Astrocyte of the spinal cord (primary cell): ENCODE data around the gene CHMP6.

Source experiments
- DNase-seq: peaks from one replicate; pipeline ENCODE4 v3.0.0; 2011; ENCODE audit warnings: low read depth, low spot score
- H3K4me3 ChIP-seq: 2 replicates; pipeline ENCODE4 v1.5.1; 2011; ENCODE audit warnings: low read depth, mild to moderate bottlenecking, low read length, moderate library complexity
- in situ Hi-C: cut with HindIII; loops from 2 replicates; pipeline ENCODE4 v1.10.0; 2017; ENCODE audit warnings: low sequenced_read_pairs
- TF ChIP-seq, protein P1 (sequence below): IDR thresholded peaks from 2 replicates; pipeline ENCODE4 v1.5.1; 2012; ENCODE audit warnings: low read depth, mild to moderate bottlenecking, low read length, inconsistent platforms

CHMP6 gene

DNA sequence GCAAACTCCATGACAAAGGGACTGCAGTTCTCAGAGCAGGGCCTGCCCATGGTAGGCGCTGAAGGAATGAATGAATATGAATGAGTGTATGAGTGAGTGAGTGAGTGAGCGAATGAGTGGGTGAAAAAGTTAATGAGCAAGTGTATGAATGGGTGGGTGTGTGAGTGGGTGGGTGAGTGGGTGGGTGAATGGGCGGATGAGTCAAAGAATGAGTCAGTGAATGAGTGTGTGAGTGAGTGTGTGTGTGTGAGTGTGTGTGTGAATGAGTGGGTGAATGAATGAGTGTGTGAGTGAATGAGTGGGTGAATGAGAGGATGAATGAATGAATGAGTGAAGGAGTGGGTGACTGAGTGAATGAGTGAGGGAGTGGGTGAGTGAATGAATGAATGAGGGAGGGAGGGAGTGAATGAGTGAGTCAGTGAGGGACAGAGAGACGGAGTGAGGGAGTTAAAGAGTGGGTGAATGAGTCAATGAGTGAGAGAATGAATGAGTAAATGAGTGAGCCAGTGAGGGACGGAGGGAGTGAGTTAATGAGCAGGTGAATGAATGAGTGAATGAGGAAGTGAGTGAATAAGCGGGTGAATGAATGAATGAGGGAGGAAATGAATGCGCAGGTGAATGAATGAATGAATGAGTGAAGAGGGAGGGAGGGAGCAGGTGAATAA, 11.1 kb upstream of the CHMP6 start:
- in situ Hi-C loops, result no loop called here
- peak; percentile 10 for DNase-seq
- H3K4me3 ChIP-seq, result no peak overlapping the region
- TF ChIP-seq, protein P1, sequence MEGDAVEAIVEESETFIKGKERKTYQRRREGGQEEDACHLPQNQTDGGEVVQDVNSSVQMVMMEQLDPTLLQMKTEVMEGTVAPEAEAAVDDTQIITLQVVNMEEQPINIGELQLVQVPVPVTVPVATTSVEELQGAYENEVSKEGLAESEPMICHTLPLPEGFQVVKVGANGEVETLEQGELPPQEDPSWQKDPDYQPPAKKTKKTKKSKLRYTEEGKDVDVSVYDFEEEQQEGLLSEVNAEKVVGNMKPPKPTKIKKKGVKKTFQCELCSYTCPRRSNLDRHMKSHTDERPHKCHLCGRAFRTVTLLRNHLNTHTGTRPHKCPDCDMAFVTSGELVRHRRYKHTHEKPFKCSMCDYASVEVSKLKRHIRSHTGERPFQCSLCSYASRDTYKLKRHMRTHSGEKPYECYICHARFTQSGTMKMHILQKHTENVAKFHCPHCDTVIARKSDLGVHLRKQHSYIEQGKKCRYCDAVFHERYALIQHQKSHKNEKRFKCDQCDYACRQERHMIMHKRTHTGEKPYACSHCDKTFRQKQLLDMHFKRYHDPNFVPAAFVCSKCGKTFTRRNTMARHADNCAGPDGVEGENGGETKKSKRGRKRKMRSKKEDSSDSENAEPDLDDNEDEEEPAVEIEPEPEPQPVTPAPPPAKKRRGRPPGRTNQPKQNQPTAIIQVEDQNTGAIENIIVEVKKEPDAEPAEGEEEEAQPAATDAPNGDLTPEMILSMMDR, result no peak

DNA sequence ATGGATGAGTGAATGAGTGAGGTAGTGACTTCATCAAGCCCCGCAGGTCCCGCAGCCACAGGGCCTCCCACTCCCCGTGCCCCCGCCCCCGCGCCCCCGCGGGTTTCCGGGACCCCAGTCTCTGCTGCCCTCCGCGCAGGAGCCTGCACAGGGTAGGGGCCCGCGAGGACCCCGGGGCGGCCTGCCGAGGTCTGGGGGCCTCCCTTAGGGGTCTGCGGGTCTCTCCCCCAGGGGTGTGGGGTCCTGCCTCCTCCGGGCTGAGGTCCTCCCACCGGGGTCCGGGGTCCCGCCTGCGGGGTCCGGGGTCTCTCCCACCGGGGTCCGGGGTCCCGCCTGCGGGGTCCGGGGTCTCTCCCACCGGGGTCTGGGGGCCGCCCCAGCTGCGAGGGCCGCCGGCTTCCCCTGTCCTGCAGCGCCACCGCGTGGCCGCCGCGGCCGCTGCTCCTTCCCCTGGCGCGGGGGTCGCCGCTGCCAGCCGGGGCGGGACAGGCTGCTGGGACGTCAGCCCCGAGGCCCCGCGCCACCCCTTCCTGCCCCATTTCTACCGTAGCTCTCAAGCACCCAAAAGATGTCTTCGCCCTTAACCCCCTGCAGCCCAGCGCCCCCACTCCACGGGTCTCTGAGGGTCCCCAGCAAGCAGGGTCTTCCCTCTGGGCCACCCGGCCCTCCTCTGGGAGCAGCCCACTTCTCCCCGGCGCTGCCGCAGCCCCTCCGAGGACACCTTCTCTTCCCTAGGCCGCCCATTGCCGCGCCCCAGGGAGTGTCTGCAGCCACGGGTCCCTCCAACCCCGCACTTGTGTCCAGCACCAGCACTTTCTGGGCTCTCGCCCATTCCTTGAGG, 10.4 kb upstream of the CHMP6 start:
- in situ Hi-C loops, result no loop called here
- TF ChIP-seq, protein P1, result peak; percentile 47
- peak overlapping the region; percentile 12 for H3K4me3 ChIP-seq
- DNase-seq, result no peak

DNA sequence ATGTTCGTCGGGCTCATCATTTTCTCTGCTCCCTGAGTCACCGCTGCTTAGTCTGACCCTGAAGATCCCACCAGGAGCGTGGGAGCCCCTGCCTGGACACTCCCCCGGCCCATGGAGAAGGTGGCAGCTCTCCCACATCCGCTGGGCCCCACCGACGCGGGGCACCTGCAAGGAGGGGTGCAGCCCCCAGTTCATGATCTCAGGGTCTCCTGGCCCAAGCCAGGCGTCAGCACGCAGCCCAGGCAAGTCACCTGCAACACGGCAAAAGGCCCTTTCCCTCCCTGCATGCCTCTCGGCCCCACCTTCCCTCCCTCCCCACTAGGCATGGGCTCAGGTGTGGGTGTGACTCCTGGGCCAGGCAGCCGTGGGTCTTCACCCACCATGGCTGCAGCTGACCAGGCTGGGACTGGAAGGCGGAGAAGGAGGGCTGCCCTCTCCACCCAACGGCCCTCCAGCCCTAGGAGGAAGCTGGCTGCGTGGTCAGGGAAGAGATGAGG, 9.7 kb upstream of the CHMP6 start:
- TF ChIP-seq, protein P1, result no peak
- no peak overlapping the region for H3K4me3 ChIP-seq
- no peak for DNase-seq
- in situ Hi-C loops, result no loop called here

DNA sequence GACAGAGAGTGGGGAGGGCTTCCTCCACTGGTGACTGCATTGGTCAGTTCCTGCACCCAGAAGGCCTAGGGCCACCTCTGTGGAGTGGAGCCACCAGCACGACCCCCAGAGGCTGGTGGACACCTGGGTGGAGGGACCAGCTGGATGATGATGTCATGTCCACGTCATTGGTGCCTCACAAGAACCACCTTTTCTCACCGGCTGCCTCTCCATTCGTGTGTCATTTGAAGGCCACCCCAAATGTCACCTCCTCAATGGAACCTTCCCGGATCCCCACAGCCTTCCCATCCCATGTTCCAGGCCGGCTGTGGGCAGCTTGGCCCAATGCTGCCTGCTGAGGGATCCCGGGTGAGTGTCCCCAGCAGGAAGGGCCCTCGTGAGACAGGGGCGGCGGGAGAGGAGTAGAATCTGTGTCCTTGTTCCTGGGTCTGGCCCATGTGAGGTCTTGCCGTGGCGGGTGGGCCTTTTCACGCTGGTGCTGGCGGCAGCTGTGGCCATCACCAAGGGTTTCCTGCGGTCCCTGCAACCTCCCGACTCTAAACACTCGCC, 9.1 kb upstream of the CHMP6 start:
- DNase-seq, result no peak
- TF ChIP-seq, protein P1, result no peak
- in situ Hi-C loops, result no loop called here

DNA sequence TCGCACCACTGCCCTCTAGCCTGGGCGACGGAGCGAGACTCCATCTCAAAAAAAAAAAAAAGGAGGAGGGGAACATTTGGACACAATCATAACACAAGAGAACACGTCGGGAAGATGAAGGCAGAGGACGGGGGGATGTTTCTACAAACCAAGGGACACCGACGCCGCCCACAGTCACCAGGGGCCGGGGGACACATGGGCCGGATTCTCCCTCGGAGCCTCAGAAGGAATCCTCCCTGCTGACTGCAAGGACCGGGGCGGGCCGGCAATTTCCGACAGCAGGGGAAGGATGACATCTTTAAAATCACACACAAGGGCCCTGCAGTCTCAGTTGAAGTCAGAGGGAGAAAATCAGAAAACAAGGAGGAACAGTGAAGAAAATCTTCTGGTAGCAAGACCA, 8.1 kb upstream of the CHMP6 start:
- DNase-seq, result no peak
- in situ Hi-C loops, result no loop called here
- TF ChIP-seq, protein P1, result no peak
- H3K4me3 ChIP-seq, result no peak overlapping the region

More for the DNA sequence above, 9.1 kb upstream of the CHMP6 start:
- H3K4me3 ChIP-seq, result no peak overlapping the region

DNA sequence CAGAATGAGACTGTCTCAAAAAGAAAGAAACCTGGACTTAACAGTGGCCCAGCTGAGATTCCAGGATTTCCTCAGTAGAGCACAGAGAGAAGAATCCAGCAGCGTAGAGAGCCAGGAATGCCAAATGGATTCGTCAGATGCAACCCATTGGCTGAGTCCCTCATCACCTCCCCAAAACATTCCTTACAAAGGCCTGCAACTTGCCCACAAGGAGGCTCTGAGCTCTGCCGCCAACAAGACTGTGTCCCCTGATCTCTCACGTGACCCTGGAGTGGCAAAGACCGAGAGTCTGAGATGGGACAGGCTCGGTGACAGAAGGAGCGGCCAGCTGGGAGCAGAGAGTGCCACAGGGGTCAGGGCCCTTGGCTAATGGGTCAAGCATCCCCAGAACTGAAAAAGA, 6.9 kb upstream of the CHMP6 start:
- no peak overlapping the region for H3K4me3 ChIP-seq
- in situ Hi-C loops, result no loop called here
- peak; percentile 88 for DNase-seq
- TF ChIP-seq, protein P1, result peak; percentile 51
